ENCODE results near the gene C6orf141.

DNA sequence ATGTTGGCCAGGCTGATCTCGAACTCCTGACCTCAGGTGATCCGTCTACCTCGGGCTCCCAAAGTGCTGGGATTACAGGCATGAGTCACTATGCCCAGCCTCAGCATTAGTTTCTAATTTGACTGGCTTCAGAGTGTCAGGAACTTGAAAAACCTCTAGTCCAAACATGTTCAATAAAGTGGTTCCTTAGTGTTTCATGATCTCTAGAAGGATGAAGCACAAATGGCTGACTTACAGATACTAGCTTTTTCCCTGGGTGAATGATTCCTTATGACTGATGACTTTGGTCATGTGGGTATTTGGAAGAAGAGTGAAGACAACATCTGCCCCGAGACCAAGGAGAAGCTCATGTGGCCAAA, 34.3 kb upstream of the C6orf141 start:
- no peak for TF ChIP-seq TAF1 (IDR thresholded peaks at IDR 0.05; ENCODE audit: borderline replicate concordance, insufficient read depth, low read length)
- TF ChIP-seq SIN3A (IDR thresholded peaks at IDR 0.05; ENCODE audit: borderline replicate concordance, insufficient read depth, low read length) = no peak
- TF ChIP-seq, protein P1, sequence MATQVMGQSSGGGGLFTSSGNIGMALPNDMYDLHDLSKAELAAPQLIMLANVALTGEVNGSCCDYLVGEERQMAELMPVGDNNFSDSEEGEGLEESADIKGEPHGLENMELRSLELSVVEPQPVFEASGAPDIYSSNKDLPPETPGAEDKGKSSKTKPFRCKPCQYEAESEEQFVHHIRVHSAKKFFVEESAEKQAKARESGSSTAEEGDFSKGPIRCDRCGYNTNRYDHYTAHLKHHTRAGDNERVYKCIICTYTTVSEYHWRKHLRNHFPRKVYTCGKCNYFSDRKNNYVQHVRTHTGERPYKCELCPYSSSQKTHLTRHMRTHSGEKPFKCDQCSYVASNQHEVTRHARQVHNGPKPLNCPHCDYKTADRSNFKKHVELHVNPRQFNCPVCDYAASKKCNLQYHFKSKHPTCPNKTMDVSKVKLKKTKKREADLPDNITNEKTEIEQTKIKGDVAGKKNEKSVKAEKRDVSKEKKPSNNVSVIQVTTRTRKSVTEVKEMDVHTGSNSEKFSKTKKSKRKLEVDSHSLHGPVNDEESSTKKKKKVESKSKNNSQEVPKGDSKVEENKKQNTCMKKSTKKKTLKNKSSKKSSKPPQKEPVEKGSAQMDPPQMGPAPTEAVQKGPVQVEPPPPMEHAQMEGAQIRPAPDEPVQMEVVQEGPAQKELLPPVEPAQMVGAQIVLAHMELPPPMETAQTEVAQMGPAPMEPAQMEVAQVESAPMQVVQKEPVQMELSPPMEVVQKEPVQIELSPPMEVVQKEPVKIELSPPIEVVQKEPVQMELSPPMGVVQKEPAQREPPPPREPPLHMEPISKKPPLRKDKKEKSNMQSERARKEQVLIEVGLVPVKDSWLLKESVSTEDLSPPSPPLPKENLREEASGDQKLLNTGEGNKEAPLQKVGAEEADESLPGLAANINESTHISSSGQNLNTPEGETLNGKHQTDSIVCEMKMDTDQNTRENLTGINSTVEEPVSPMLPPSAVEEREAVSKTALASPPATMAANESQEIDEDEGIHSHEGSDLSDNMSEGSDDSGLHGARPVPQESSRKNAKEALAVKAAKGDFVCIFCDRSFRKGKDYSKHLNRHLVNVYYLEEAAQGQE (IDR thresholded peaks at IDR 0.05; ENCODE audit: insufficient read depth in 1 of 2, low read depth in 2 of 2, low read length in 2 of 2) = no peak

Data from PFSK-1 (cell line).